Activated CD4-positive, alpha-beta memory T cell treated with anti-CD3 and anti-CD28 coated beads for 36 hours (primary cell): ENCODE results near the gene DQX1. TPM values are rescaled to one million over a fixed set of nuclear protein-coding genes. Genes with fewer than 3 reads are reported as not detected.
A peak's percentile ranks its signal among the peaks of the same experiment; 100 is the strongest.
"Not testable (repeated sequence)": the region's sequence is repeated elsewhere in the genome, so short reads cannot be mapped to it uniquely, and the experiment has no call there.

ENCODE experiments used
- CTCF ChIA-PET: fragments of 350-600 bp; sonication (Branson Sonifier 250); formaldehyde crosslinking; loops from one replicate; lab custom pipeline; 2021; ENCODE audit warnings: antibody characterized with exemption, inconsistent platforms; lab: Charles Lee
- POLR2A ChIA-PET: fragments of 350-600 bp; sonication (Branson Sonifier 250); formaldehyde crosslinking; loops from one replicate; lab custom pipeline; 2021; ENCODE audit warnings: antibody characterized with exemption; lab: Charles Lee
- DNase-seq: peaks from one replicate; pipeline ENCODE4 v3.0.0-alpha.2; 2020
- H3K27ac Mint-ChIP-seq: one replicate; pipeline ENCODE4 v1.8.0; 2021; ENCODE audit warnings: mixed read lengths
- H3K27me3 Mint-ChIP-seq: one replicate; pipeline ENCODE4 v1.8.0; 2021; ENCODE audit warnings: mixed read lengths
- H3K36me3 Mint-ChIP-seq: one replicate; pipeline ENCODE4 v1.8.0; 2021; ENCODE audit warnings: mixed read lengths
- H3K4me1 Mint-ChIP-seq: one replicate; pipeline ENCODE4 v1.8.0; 2021; ENCODE audit warnings: low read depth, mixed read lengths
- H3K4me3 Mint-ChIP-seq: one replicate; pipeline ENCODE4 v1.8.0; 2021; ENCODE audit warnings: mild to moderate bottlenecking, mixed read lengths
- H3K9me3 Mint-ChIP-seq: one replicate; pipeline ENCODE4 v1.8.0; 2021; ENCODE audit warnings: mixed read lengths
- intact Hi-C: fragments of 100-400 bp; cut with micrococcal nuclease; formaldehyde crosslinking; loops from one replicate; pipeline ENCODE4 v1.15.1; 2023
- total RNA-seq, 2 experiments: library from RNA; stranded (reverse); gene quantifications; one replicate each; pipeline ENCODE4 v1.2.3, GENCODE V29; 2021

The DQX1 gene
- total RNA-seq, 2 experiments from 2014 or later: 0.33 to 0.56 TPM

DNA sequence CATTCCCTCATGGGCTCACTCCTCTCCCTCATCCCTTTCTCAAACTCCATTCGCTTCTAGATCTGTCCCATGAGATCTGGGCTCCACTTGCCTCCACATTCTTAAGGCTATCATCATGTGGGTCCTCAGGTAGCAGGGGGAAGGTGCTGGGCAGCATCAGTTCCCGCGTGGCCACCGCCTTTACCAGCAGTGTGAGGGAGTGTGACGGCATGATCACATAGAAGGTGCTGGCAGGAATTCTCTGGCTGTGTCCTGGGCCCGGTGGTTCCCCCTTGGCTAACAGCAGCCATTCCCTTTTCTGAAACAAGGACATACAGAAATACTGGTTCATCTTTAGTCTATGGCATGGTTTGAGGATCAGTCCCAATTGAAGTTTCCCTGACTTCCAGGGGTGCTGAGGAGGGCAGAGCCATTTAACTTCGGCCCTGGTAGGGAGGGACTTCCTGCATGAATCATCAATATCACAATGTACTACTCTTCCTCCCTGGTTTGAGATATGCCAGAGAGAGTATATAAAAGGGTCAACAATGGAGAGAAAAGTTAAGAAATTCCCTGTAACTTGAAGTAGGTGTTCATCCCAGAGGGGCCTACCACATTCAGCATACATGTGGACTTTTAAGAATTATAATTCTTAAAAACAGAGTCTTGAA, 36.2 kb upstream of the DQX1 start:
- CTCF ChIA-PET: no interaction called here
- intact Hi-C loops: no loop called here

DNA sequence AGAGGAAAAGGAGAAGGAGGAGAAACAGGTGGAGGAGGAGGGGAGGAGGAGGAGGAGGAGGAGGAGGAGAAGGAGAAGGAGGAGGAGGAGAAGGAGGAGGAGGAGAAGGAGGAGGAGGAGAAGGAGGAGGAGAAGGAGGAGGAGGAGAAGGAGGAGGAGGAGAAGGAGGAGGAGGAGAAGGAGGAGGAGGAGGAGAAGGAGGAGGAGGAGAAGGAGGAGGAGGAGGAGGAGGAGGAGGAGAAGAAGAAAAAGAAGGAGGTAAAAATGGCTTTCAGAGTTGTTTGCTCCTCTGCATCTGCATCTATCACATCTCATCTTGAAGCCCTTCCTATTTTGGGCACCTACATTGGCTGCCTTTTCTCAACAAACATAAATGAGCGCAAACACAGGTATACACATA, 35.0 kb upstream of the DQX1 start:
- H3K36me3 Mint-ChIP-seq, CTCF ChIA-PET, intact Hi-C loops, H3K4me1 Mint-ChIP-seq, POLR2A ChIA-PET, DNase-seq, H3K9me3 Mint-ChIP-seq, H3K27ac Mint-ChIP-seq, H3K4me3 Mint-ChIP-seq: not testable (repeated sequence)
- peaks cover 13% of the 10 kb centered on the region for H3K27me3 Mint-ChIP-seq

More for the DNA sequence above, 36.2 kb upstream of the DQX1 start:
- H3K27me3 Mint-ChIP-seq: peaks cover 13% of the 10 kb centered on the region
- no peaks in the 10 kb centered on the region for H3K9me3 Mint-ChIP-seq
- no peak overlapping the region for H3K4me3 Mint-ChIP-seq
- POLR2A ChIA-PET: no interaction called here
- no peak overlapping the region for H3K27ac Mint-ChIP-seq
- peaks cover 10% of the 10 kb centered on the region for H3K4me1 Mint-ChIP-seq
- no peak for DNase-seq
- H3K36me3 Mint-ChIP-seq: no peaks in the 10 kb centered on the region

DNA sequence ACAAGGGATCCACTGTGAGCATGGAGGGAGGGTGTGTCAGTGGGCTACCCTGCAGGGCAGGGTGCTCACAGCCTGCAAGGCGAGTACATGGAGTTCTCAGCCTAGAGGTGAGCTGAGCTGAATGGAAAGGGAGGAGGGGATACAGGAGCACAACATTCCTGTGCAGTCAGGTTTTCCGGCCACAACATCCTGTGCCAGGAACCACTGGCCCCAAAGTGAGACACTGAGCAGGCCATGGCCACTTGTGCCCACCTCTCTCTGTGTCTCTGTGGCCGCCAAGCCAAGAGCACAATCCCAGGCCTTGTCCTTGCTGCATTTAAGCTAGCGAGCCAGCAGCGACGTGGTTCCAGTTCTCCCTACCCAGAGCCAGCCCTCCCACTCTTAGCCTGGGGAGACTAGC, 34.6 kb upstream of the DQX1 start:
- Mint-ChIP-seq H3K36me3 (peaks cover 4% of the 10 kb centered on the region), H3K27me3 (peaks cover 11% of the 10 kb centered on the region), H3K27ac (no peak overlapping the region), H3K4me3 (no peak overlapping the region), H3K4me1 (peaks cover 5% of the 10 kb centered on the region), H3K9me3 (no peaks in the 10 kb centered on the region)
- CTCF ChIA-PET: no interaction called here
- POLR2A ChIA-PET: no interaction called here
- DNase-seq: no peak
- intact Hi-C loops: no loop called here

DNA sequence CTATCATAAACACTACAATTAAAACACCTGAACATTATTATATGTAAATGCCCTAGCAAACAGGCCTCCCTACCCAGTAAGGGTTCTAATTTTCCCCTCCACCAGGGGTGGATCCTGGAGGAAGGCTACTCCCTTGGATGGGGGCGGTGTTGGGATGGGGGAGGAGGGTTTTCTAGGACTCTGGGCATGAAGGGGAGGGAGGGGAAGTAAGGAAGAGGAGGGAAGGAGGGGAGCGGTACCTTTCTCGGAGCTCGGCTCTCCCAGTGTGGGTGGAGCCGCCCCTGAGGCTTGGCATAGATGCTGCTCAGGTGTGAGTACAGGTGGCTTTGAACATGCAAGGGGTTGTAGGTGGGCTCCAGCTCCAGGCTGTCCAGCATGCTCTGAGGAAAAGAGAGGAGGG, 33.9 kb upstream of the DQX1 start:
- Mint-ChIP-seq H3K36me3 (peaks cover 4% of the 10 kb centered on the region), H3K4me3 (no peak overlapping the region), H3K9me3 (no peaks in the 10 kb centered on the region), H3K27me3 (peaks cover 11% of the 10 kb centered on the region), H3K27ac (no peak overlapping the region), H3K4me1 (peaks cover 5% of the 10 kb centered on the region)
- ChIA-PET CTCF (no interaction called here), POLR2A (no interaction called here)
- intact Hi-C loops: no loop called here
- no peak for DNase-seq

DNA sequence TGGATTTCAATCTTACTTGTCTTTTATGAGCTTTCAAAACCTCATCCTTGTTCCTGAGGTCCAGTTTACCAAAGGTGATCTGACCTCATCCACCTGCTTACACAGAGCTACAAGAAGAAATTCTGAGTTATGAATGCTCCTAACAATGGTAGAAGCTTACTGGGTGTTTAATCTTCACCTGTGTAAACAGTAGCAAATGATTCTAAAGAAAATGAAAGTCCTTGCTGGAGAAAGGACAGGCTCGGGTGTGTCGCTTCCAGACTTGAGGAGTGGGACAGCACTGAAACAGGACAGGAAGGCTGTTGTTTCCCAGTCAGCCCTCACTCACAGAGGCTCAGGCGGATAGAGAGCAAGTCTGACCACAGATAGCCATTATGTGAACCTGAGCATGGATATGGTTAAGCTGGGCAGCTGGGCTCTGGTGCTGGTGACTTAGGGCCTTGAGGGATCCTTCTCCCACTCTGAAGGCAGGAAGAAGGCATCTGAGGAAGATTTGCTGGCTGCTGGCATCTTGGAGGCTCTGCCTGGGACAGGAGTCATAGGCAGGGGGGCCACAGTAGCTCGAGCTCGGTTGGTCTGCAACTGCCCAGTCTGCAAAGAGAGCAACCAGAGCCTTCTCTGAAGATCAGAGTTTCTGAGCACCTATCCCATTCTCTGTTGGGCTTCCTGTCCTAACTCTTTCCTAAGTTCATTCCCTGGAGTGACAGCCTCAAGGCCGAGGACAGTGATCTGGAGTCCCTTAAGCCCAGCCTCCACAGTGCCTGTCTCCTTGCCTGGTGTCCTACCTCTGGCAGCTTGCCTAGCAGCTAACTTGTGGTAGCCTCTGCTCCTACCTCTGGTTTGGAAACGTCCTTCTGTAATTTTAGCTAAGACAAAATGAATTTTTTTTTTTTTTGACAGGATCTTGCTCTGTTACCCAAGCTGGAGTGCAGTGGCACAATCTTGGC, 32.5 kb upstream of the DQX1 start:
- intact Hi-C loops: no loop called here

DNA sequence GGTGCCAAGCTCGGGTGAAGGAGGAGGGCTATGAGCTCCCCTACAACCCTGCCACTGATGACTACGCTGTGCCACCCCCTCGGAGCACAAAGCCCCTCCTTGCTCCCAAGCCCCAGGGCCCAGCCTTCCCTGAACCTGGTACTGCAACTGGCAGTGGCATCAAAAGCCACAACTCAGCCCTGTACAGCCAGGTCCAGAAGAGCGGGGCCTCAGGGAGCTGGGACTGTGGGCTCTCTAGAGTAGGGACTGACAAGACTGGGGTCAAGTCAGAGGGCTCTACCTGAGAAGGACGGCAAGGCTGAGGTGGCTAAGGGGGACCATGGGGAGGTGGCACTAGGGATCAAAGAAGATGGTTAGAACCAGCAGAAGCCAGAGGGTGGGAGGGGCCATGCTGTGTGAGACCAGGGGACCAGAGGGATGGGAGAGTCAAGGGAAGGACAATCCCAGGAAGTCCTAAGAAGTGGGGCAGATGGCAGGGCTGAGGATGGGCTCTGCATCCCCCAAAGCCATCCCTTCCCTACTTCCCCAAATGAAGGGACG, 30.9 kb upstream of the DQX1 start:
- ChIA-PET CTCF (interaction anchor here (1.8 kb wide), 1 partner anchor 25 kb away, joined by 4 read pairs; no protein-coding TSS in a partner anchor), POLR2A (interaction anchor here (1.2 kb wide), 1 partner anchor 10 kb away, joined by 3 read pairs; no protein-coding TSS in a partner anchor)
- Mint-ChIP-seq H3K36me3 (peaks cover 4% of the 10 kb centered on the region), H3K4me1 (peaks cover 11% of the 10 kb centered on the region), H3K27me3 (peaks cover 6% of the 10 kb centered on the region), H3K9me3 (no peaks in the 10 kb centered on the region), H3K27ac (no peak overlapping the region), H3K4me3 (no peak overlapping the region)
- intact Hi-C loops: no loop called here
- DNase-seq: no peak

More for the DNA sequence above, 32.5 kb upstream of the DQX1 start:
- no peak overlapping the region for H3K27ac Mint-ChIP-seq
- peaks cover 8% of the 10 kb centered on the region for H3K4me1 Mint-ChIP-seq
- peaks cover 4% of the 10 kb centered on the region for H3K36me3 Mint-ChIP-seq
- no peak for DNase-seq
- peaks cover 9% of the 10 kb centered on the region for H3K27me3 Mint-ChIP-seq
- ChIA-PET POLR2A (no interaction called here), CTCF (interaction anchor here (1.8 kb wide), 1 partner anchor 26 kb away, joined by 4 read pairs; no protein-coding TSS in a partner anchor)
- no peak overlapping the region for H3K4me3 Mint-ChIP-seq
- no peaks in the 10 kb centered on the region for H3K9me3 Mint-ChIP-seq

DNA sequence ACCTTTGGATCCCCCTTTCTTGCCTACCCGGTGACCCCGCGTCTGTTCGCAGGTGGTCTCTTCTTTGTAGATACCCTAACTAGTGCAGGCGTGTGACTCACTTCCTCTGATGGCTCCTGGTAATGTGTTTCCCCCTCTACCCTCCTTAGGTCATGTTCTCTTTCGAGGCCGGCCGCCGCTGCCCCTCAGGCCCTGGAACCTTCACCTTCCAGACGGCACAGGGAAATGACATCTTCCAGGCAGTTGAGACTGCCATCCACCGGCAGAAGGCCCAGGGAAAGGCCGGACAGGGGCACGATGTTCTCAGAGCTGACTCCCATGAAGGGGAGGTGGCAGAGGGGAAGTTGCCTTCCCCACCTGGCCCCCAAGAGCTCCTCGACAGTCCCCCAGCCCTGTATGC, 30.1 kb upstream of the DQX1 start:
- no peaks in the 10 kb centered on the region for H3K9me3 Mint-ChIP-seq

DNA sequence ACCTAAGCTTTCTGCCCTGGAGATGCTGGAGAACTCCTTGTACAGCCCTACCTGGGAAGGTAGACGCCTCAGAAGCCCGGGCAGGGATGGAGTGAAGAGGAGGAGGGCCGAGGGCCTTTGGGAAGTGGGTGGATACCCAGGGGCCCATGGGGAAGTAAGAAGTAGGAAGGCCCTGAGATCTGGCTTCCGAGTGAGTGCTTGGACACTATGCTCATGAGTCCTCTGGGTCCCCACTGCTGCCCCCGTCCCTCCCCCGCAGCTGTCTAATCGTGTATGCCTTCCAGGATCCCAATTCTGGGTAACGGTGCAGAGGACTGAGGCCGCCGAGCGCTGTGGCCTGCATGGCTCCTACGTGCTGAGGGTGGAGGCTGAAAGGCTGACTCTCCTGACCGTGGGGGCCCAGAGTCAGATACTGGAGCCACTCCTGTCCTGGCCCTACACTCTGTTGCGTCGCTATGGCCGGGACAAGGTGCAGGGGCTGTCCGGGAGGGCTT, 29.6 kb upstream of the DQX1 start:
- POLR2A ChIA-PET: interaction anchor here (0.6 to 1.3 kb wide), 4 partner anchors 11 to 399 kb away, joined by 3 to 9 read pairs (median 4); no protein-coding TSS in a partner anchor
- no peak overlapping the region for H3K27ac Mint-ChIP-seq

More for the DNA sequence above, 30.1 kb upstream of the DQX1 start:
- Mint-ChIP-seq H3K36me3 (peaks cover 4% of the 10 kb centered on the region), H3K27ac (no peak overlapping the region), H3K4me1 (peaks cover 11% of the 10 kb centered on the region), H3K4me3 (peak overlapping the region; percentile 95), H3K27me3 (peaks cover 3% of the 10 kb centered on the region)
- intact Hi-C loops: no loop called here
- CTCF ChIA-PET: interaction anchor here (2.6 kb wide), 1 partner anchor 32 kb away, joined by 16 read pairs; no protein-coding TSS in a partner anchor
- no peak for DNase-seq
- POLR2A ChIA-PET: interaction anchor here (0.6 to 1.2 kb wide), 2 partner anchors 11 to 398 kb away, joined by 3 read pairs; no protein-coding TSS in a partner anchor

DNA sequence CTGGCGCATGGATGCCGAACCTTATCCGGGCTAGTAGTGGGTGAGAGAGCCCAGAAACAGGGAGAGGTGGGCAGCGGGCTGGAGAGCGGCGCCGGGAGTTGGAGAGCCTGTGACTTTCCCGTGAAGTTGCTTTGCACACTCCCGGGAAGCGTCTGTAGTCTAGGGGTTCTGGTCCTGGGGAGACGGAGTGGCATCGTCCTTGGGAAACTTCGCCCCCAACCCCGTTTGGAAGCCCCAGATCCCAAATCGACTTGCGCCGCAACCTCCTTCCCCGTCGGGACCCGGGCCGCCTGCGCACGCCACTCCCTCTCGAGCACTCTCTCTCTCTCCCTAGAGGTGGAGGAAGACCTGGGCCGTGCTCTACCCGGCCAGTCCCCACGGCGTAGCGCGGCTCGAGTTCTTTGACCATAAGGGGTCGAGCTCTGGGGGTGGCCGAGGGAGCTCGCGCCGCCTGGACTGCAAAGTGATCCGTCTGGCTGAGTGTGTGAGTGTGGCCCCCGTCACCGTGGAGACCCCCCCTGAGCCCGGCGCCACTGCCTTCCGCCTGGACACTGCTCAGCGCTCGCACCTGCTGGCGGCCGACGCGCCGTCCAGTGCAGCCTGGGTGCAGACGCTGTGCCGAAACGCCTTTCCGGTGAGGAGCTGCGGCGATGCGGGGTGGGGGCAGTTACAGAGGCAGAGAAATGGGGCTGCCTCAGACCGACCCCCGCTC, 28.9 kb upstream of the DQX1 start:
- Mint-ChIP-seq H3K4me3 (peak overlapping the region; percentile 95), H3K4me1 (peaks cover 8% of the 10 kb centered on the region), H3K27ac (peak overlapping the region; percentile 91), H3K9me3 (no peaks in the 10 kb centered on the region), H3K27me3 (peaks cover 6% of the 10 kb centered on the region), H3K36me3 (peaks cover 4% of the 10 kb centered on the region)
- intact Hi-C loops: loop anchor here (1.0 to 2.0 kb wide), 4 partner anchors 16 to 72 kb away; partner anchors contain the start of genes AUP1, CCDC142, HTRA2 and TTC31
- POLR2A ChIA-PET: interaction anchor here (1.2 to 1.3 kb wide), 2 partner anchors 12 to 24 kb away, joined by 4 to 9 read pairs; no protein-coding TSS in a partner anchor
- CTCF ChIA-PET: interaction anchor here (0.7 to 2.6 kb wide), 4 partner anchors 10 to 34 kb away, joined by 3 to 16 read pairs (median 4); no protein-coding TSS in a partner anchor
- peak; percentile 57 for DNase-seq

More for the DNA sequence above, 29.6 kb upstream of the DQX1 start:
- intact Hi-C loops: loop anchor here (2.0 kb wide), 2 partner anchors 15 to 73 kb away; partner anchors contain the start of genes CCDC142 and TTC31
- peak overlapping the region; percentile 95 for H3K4me3 Mint-ChIP-seq
- H3K9me3 Mint-ChIP-seq: no peaks in the 10 kb centered on the region
- CTCF ChIA-PET: interaction anchor here (0.7 to 2.6 kb wide), 3 partner anchors 11 to 33 kb away, joined by 3 to 16 read pairs (median 4); no protein-coding TSS in a partner anchor
- peaks cover 4% of the 10 kb centered on the region for H3K36me3 Mint-ChIP-seq
- peaks cover 3% of the 10 kb centered on the region for H3K27me3 Mint-ChIP-seq
- DNase-seq: no peak
- H3K4me1 Mint-ChIP-seq: peaks cover 11% of the 10 kb centered on the region

DNA sequence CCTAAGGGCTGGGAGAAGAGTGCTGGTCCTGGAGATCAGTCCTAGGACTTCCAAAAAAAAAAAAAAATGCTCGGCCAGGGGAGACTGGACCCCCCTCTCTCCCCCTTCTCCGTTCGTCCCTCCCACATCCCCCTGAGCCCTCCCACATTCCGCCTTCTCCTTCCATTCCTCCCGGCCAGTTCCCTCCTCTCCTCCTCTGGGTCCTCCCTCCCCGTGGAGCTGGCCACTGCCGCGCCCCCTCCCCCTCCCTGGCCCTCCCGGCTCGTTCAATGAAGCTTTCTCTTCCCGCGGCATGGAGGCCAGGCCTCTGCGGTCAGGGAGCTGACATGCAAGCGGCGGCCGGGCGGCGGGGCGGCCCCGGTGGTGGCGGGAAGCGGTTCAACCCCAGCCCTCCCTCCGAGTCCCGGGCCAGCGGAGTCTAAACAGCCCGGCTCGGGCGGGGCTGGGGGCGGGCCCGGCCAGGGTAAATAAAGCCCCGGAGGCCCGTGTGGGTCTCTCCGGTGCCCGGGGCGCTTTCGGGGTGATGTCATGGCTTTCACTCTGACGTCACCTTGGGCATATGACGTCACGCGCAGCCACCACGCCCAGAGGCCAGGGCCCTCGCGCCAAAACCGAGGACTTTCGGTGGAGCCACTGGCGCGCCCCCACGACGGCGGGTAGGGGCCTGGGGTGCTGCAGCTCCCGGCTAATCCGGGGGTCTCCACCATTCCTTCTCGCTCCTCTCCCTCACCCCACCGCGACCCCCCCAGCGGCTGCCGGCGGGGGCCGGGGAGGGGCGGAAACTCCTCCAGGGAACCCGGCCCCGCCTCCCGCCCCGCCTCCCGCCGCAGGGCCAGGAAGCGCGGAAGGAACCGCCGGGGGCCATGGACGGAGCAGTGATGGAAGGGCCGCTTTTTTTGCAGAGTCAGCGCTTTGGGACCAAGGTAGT, 28.1 kb upstream of the DQX1 start, which contains the start of the genes DOK1 and LOXL3:
Gene DOK1, plus strand, starts transcription at position 829 of the 928 bp plus-strand sequence. Its CDS starts 35 bp downstream, at position 864.
Gene LOXL3, minus strand, starts transcription at position 51 of the 928 bp plus-strand sequence. CDS start 1,308 bp downstream, outside the sequence.
- Mint-ChIP-seq H3K36me3 (peaks cover 4% of the 10 kb centered on the region), H3K4me1 (peaks cover 8% of the 10 kb centered on the region), H3K4me3 (peak within 1 kb of the TSS; percentile 95), H3K9me3 (no peaks in the 10 kb centered on the region), H3K27me3 (peaks cover 10% of the 10 kb centered on the region), H3K27ac (peak within 1 kb of the TSS; percentile 91)
- ChIA-PET CTCF (interaction anchor here (1.3 to 2.6 kb wide), 2 partner anchors 9 to 34 kb away, joined by 3 to 16 read pairs; no protein-coding TSS in a partner anchor), POLR2A (interaction anchor here (1.2 to 1.8 kb wide), 3 partner anchors 12 to 23 kb away, joined by 4 to 9 read pairs (median 5); no protein-coding TSS in a partner anchor)
- intact Hi-C loops: loop anchor here (1.0 to 2.0 kb wide), 4 partner anchors 17 to 71 kb away; partner anchors contain the start of genes AUP1, CCDC142, HTRA2 and TTC31
- DNase-seq: peak; percentile 87
